ENCODE measurements around the gene CD63. TPM values are rescaled to one million over a fixed set of nuclear protein-coding genes. Genes with fewer than 3 reads are reported as not detected.

Gene CD63
- total RNA-seq, 1 experiment from 2014 or later = 879 TPM

- no peaks in the 10 kb centered on the region for H3K27me3 ChIP-seq (ENCODE audit: control insufficient read depth, insufficient read depth, low read length)
- peaks cover 10% of the 10 kb centered on the region for H3K36me3 ChIP-seq (ENCODE audit: control insufficient read depth, insufficient read depth, low read length)
- ChIA-PET POLR2A (no interaction called here), CTCF (interaction anchor here (0.6 kb wide), 1 partner anchor 59 kb away, joined by 11 read pairs; no protein-coding TSS in a partner anchor)
- H3K9me3 ChIP-seq (ENCODE audit: control insufficient read depth, insufficient read depth, low read depth, low read length) = no peaks in the 10 kb centered on the region
- H3K27ac ChIP-seq (ENCODE audit: low read length) = peak overlapping the region; percentile 89
- peak overlapping the region; percentile 72 to 76 for H3K4me3 ChIP-seq (ENCODE audit: low read depth in 2 of 2, low read length in 2 of 2)
- no peak for ATAC-seq
- no peak for DNase-seq (ENCODE audit: low read depth, low spot score)
- H3K4me1 ChIP-seq (ENCODE audit: control insufficient read depth, insufficient read depth, low read length) = peaks cover 31% of the 10 kb centered on the region
- intact Hi-C loops (cut with micrococcal nuclease; ENCODE audit: unreplicated experiment) (loop anchor here (5.0 to 10.0 kb wide), 2 partner anchors 200 to 532 kb away; partner anchors contain the start of gene PYM1), in situ Hi-C loops (cut with HindIII; ENCODE audit: low pct_unique_long_range_greater_than_20kb, low sequenced_read_pairs) (no loop called here)
- TF ChIP-seq TCF7L2 (IDR thresholded peaks at IDR 0.05; ENCODE audit: low read depth, low read length) (no peak), REST (IDR thresholded peaks at IDR 0.05; ENCODE audit: insufficient read depth in 1 of 2, low read depth in 2 of 2, low read length in 1 of 2) (no peak), SIN3A (IDR thresholded peaks at IDR 0.05; ENCODE audit: borderline replicate concordance, insufficient read depth, low read depth, low read length) (no peak), POLR2AphosphoS5 (IDR thresholded peaks at IDR 0.05; ENCODE audit: low read depth, low read length) (no peak), CTCF (IDR thresholded peaks at IDR 0.05) (no peak)
- no TSS peak for BruUV-seq (replicated peaks)
Measured at GRCh38 chr12:55726971-55727370, 1.8 kb downstream of the CD63 start.

GRCh38 chr12:55725556-55725955 lies 3.3 kb downstream of the CD63 start:
- TF ChIP-seq SIN3A (IDR thresholded peaks at IDR 0.05; ENCODE audit: borderline replicate concordance, insufficient read depth, low read depth, low read length) (no peak), REST (IDR thresholded peaks at IDR 0.05; ENCODE audit: insufficient read depth in 1 of 2, low read depth in 2 of 2, low read length in 1 of 2) (no peak), TCF7L2 (IDR thresholded peaks at IDR 0.05; ENCODE audit: low read depth, low read length) (no peak), CTCF (IDR thresholded peaks at IDR 0.05) (no peak), POLR2AphosphoS5 (IDR thresholded peaks at IDR 0.05; ENCODE audit: low read depth, low read length) (no peak)
- no TSS peak for BruUV-seq (replicated peaks)
- CTCF ChIA-PET = interaction anchor here (2.4 kb wide), 1 partner anchor 12 kb away, joined by 17 read pairs; no protein-coding TSS in a partner anchor
- Histone ChIP-seq H3K27ac (ENCODE audit: low read length) (no peak overlapping the region), H3K4me1 (ENCODE audit: control insufficient read depth, insufficient read depth, low read length) (peaks cover 37% of the 10 kb centered on the region), H3K36me3 (ENCODE audit: control insufficient read depth, insufficient read depth, low read length) (peaks cover 10% of the 10 kb centered on the region), H3K4me3 (ENCODE audit: low read depth in 2 of 2, low read length in 2 of 2) (no peak overlapping the region; a peak in 1 of 4 replicates), H3K27me3 (ENCODE audit: control insufficient read depth, insufficient read depth, low read length) (no peaks in the 10 kb centered on the region), H3K9me3 (ENCODE audit: control insufficient read depth, insufficient read depth, low read depth, low read length) (no peaks in the 10 kb centered on the region)
- POLR2A ChIA-PET = no interaction called here
- ATAC-seq (no peak), DNase-seq (ENCODE audit: low read depth, low spot score) (no peak)
- intact Hi-C loops (cut with micrococcal nuclease; ENCODE audit: unreplicated experiment) = loop anchor here (5.0 to 10.0 kb wide), 2 partner anchors 202 to 531 kb away; partner anchors contain the start of gene PYM1
- in situ Hi-C loops (cut with HindIII; ENCODE audit: low pct_unique_long_range_greater_than_20kb, low sequenced_read_pairs) = no loop called here
